ENCODE measurements around the gene FREM2.

The FREM2 gene, protein sequence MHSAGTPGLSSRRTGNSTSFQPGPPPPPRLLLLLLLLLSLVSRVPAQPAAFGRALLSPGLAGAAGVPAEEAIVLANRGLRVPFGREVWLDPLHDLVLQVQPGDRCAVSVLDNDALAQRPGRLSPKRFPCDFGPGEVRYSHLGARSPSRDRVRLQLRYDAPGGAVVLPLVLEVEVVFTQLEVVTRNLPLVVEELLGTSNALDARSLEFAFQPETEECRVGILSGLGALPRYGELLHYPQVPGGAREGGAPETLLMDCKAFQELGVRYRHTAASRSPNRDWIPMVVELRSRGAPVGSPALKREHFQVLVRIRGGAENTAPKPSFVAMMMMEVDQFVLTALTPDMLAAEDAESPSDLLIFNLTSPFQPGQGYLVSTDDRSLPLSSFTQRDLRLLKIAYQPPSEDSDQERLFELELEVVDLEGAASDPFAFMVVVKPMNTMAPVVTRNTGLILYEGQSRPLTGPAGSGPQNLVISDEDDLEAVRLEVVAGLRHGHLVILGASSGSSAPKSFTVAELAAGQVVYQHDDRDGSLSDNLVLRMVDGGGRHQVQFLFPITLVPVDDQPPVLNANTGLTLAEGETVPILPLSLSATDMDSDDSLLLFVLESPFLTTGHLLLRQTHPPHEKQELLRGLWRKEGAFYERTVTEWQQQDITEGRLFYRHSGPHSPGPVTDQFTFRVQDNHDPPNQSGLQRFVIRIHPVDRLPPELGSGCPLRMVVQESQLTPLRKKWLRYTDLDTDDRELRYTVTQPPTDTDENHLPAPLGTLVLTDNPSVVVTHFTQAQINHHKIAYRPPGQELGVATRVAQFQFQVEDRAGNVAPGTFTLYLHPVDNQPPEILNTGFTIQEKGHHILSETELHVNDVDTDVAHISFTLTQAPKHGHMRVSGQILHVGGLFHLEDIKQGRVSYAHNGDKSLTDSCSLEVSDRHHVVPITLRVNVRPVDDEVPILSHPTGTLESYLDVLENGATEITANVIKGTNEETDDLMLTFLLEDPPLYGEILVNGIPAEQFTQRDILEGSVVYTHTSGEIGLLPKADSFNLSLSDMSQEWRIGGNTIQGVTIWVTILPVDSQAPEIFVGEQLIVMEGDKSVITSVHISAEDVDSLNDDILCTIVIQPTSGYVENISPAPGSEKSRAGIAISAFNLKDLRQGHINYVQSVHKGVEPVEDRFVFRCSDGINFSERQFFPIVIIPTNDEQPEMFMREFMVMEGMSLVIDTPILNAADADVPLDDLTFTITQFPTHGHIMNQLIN (N-terminal part only)
- 0 reads per million in 3 experiments for total RNA-seq

DNA sequence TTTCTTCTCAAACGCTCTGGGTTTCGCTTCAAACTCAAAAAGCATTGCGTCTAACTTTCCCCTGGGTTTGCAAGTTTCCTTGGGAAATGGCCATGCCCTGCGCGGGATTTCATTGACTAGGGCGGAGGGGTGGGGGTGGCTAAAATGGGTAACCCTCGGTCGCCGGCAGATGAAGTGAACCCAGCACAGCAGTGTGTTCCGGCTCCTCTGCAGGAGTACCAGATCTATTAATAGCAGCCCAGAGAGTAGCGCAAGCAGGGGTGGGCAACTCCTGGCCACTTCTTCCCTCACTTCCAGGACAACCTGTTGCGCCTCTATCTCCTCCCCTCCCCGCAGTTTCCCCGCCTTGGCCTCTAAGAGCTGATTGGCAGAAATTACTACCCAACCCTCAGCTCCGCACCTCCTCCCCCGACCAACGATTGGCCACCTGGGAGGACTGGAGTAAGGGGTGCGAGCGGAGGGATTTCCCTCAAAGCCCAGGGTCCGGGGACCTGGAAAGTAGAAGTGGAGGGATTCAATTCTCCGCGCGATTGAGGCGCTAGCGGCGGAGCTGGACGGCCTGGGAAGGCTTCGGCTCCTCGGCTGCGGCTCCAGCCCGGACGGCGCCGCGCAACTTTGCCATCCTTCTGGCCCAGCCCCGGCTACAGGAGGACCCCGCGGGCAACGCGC, at the start of gene FREM2:
FREM2 (plus strand) TSS at position 501 of the 669 bp plus-strand sequence. CDS start 268 bp downstream, outside the sequence.
- DNase-seq = no peak

DNA sequence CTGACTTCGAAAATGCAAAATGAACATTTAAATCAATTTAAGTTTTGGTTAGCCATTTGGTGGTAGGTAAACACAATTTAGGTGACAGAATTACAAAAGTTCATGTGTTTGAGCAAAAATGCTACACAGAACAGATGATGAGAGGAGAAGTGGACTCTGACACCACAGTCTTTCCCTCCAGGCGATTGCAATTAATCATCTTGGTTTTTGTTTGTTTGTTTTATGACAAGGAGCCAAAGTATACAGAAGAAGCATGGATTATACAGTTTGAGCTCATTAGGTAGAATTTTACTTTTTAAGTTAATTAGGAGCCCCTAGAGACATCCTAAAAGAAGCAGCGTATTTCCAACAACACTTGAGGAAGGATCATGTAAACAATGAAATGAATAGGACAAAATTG, 49.3 kb upstream of the FREM2 start:
- no peak for DNase-seq

DNA sequence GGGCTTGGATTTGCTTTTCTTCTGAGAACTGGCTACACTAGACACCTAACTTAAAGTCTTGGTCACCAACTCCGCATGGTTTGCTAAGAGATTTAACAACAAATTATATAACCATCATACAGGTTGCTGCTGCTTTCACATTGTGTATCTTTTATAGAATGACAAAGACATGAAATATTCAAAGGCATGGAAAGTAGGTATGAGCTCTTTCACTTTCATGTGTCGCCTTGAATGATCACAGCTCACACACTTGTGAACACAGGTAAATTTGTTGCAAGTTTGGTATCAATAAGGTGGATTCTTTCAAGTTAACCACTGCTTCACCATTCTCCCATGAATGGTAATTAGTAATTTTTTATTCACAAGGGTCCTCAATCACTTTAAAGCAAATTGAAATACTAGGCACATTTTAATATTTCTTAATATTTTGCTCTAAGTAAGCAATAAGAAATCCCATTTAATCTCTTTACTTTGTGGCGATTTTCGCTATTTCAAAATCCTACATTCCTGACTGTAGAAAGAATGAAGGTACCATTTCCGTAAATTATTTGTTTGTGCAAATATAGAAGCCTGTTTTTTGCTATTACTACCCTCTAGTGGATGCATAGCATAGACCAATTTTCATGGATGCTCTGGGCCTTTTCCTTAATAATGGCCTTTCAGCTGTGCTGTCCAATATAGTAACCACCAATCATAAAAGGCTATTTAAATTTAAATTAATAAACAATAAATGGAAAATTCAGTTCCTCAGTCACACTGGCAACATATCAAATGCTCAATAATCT, 45.5 kb upstream of the FREM2 start:
- no peak for DNase-seq

DNA sequence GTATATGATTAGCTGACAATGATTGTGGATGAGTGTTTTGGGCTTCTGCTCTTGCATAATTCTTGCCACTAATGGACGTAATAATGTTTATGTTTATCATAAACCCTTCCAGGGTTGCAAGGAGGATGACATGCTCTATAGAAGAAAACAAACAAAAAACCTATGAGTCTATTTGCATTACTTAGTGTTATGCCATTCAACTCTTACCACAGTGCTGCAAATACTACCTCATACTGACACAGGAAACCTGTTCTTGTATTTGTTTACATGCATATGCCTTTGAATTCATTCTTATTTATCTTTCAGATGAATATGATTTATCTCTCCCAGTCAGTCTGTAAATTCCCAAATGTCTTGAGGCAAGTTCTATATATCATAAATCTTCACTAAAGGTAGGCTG, 39.6 kb upstream of the FREM2 start:
- DNase-seq = no peak

DNA sequence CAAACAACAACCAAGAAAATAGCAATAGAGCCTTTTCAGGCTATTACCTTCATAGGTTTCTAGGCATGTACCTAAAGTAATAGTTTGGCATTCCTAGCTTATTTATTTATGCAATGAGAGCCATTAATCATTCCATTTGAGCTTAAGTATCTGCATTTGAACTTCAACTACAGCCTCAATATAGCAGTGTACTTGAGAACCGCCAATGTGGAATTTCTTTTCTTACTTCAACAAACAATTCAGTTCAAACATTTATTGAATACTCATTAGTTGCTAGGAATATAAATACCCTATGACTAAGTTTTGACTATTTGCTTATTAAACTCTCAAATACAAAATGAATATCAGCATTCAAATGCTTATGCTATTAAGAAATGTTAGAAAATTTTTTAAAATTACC, 38.0 kb upstream of the FREM2 start:
- no peak for DNase-seq

DNA sequence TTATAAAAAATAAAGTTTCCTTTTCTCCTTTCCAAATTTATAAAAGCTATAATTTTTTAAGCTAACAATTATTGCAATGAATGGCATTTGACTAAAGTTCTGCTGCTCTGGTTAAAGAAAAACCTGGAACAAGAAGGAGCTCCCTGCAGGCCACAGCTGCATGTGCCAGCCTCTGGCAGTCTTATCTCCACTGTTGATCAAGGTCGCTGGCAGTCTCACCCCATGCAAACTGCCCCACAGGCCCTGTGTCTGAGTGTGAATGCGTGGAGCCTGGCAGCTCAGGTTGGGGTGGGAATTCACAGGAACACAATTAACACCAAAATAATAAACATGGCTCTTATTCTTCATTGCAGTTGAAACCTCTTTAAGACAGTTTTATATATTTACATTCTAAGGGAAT, 30.2 kb upstream of the FREM2 start:
- DNase-seq = no peak

DNA sequence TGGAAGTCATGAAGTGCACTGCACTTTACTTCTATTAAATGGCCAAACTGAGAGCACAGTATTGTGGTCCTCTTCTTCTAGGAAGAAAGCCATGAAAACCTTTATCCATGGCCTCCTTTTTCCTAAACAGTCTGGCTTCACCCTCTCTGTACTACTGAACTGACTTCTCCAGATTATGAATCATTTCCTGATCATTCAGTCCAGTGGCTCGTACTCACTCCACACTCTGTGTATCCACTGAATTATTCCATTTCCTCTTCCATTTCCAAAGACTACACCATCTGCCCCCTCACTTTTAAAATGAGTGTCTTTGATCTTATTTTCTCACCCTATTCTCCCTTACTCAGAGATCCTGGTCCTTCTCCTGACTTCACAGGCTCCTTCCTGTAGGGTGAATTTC, 29.7 kb upstream of the FREM2 start:
- no peak for DNase-seq

DNA sequence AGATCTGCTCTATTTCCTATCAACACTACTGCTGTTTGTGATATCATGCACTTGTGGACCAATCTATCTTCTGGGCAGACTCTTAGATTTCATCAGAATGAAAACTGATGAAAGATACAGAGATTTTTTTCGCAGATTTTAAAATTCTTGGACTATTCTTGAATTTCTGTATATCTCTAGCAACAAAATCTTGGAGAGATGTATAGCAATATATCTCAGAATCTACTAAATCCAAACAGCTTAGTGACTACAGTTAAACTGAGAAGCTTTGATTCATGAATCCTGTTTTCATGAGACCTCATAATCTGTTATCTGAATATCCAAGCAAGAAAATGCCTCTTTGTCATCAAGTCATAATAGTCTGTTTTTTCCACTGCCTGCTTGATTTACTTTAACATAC, 28.0 kb upstream of the FREM2 start:
- no peak for DNase-seq

DNA sequence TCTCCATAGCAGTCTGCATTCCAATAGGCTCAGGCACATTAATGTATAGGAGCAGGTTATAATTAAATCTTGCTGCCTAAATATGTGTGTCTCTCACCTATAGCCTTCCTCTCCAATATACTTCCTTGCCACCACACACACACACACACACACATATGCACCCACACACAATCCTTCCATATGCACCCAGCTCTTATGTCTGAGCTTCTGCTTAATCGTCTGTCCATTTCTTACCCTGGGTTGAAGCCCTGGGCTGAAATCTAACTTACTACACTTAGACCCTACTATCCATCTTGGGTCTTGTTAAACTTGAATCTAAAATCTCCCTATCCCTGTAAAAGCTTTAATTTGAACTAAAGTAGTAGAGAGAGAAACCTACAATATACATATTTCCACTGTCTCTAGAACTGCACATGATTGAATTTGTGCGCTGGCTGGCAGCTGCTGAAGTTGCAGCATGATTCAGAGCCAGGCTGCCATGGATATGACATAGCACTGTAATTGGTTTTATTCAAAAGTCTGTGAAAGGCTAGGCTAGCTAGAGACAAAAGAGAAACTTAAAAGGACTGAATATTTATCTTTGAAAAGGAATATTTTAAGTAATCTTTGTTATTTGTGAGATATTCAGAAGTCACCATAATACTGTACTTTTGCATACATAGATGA, 25.7 kb upstream of the FREM2 start:
- DNase-seq = no peak

DNA sequence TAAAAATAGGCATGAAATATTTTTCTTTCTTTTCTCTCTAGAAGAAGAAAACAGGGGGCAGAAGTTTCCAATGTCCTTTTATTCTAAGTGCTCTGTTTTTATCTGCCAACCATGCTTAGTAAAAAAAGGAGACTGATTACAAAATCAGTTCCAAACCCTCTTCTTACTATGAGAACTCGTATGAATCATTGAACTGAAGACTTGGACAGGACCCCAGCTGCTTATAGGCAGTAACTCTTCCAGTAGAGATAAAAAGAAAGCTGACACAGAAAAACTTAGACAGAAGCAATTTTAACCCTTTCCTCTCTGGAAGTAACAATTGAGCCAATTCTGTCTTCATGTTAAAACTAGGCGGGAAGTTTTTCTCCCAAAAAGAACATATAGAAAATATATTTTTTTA, 24.5 kb upstream of the FREM2 start:
- DNase-seq = no peak

DNA sequence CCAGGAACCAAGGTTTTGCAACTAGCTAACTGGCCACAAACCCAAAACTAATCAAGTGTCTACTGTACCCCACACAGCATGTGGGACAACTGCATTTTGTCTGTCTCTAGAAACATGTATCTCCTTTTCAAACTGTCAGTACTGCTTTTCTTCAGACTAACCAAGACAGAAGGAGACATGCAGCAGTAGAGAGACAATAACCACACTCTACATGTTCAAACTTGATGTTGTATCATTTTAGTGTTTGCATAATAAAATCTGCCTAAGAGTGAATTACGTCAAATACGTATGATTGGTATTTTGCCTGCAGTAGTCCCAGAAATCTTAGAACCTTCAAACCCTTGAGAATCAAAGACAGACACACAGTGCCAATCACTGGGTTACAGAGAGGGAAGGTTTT, 22.0 kb upstream of the FREM2 start:
- no peak for DNase-seq

DNA sequence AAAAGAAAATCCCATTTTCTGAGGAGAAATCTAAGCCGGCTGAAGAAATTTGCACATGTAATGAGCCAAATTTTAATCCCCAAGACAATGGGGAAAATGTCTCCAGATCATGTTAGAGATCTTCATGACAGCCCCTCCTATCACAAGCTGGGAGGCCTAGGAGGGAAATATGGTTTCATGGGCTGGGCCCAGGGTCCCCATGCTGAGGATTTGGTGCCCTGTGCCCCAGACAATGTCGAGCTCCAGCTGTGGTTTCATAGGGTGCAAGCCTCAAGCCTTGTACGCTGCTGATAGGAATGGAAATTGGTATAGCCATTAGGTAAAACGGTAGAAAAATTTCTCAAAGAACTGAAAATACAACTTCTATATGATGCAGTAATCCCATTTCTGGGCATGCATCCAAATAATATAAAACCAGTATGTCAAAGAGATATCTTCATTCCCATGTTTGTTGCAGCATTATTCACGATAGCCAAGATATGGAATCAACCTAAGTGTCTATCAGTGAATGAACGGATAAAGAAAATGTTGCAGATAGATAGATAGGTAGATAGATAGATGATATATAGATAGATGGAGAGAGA, 19.3 kb upstream of the FREM2 start:
- no peak for DNase-seq

DNA sequence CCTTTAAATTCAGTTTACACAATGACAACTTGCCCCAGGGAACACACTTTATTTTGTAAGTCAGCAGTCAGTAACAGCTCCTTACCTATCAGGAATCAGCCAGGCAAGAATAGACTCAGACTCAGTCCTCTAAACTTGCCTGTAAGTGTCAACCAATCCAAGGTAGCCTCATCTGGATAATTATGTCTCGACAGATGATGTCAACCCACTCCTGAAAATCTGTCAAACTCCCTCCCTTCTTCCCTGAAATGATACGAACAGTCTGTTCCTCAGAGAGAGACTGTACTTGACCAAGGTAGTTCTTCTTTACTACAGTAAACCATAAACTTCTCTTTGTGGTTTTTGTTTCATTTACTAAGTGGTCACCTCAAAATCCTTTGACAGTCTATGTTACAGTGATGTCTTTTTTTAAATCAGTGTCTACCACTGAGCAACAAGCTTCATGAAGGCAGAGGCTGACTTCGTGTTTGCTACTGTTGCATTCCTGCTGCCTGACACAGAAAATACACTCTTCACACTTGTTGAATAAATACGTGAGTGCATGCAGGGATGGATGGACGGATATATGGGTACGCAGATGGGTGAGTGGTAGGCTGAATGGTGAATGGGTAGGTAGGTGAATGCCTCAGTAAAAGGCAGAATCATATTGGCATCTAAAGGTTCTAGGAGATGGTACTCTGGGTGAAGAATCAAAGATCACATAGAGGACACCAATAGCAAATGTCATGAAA, 17.5 kb upstream of the FREM2 start:
- DNase-seq = no peak

DNA sequence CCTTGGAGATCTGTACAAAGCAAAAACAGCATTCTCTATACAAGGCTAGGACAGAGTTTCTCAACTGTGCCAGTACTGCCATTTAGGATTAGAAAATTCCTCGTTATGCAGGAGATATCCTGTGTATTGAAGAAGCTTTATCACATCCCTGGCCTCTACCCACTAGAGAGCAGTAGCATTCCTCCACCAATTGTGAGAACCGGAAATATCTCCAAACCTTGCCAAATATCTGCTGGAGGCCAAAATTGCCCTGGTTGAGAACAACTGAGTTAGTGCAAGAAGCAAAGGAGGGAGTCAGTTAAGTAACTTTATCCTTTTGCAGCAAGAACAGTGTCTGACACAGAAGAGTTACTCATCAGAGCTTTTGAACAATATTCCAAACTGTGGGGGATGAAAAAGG, 16.2 kb upstream of the FREM2 start:
- DNase-seq = no peak

DNA sequence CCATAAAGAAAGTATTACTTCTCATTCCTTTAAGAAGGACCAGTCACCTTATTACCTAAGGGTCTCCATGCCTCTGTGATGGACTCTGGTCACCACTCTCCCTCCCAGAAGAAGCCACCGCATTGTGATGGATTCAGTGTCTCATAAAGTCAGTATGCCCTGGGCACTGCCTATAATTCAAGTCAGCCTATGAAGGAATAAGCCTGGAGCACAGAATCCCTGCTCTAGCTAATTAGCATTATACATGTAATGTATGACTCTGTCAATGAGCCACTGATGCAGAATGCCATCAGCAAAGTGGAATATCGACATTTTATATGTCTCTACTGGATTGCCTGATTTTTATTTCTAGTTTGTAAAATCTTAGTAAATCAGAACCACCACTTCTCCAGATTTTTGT, 14.9 kb upstream of the FREM2 start:
- no peak for DNase-seq

DNA sequence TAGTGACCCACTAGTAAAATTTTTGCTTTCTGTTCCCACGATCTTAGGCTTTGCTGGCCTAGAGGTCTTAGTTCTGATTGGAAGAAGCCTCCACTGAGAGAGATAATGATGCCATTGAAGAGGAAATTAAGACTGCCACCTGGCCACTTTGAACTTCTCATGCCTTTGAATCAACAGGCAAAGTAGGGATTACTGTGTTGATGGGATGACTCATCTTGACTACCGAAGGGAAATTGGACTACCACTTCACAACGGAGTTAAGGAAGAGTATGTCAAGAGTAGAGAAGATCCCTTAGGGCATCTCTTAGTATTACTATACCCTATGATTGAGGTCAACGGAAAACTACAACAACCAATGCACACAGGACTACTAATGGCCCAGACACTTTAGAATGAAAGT, 12.7 kb upstream of the FREM2 start:
- DNase-seq = no peak

DNA sequence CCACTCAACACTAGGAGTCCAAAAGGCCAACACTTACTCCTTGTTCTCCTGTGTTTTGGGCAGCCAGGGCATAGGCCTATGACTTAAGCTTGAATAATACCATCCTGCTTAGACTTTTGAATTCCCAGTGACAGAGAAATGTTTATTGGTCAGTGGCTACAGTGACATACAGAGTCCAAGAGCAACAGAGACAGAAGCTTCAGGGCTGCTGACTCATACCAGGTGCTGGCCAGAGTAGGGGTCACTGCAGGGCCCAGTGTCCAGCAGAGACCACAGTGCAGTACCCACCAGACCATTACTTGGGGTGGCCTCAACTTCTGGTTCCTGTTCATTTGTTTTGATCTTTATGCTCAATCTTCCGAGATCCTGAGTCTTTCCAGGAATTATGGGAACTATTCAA, 6.0 kb upstream of the FREM2 start:
- DNase-seq = no peak

DNA sequence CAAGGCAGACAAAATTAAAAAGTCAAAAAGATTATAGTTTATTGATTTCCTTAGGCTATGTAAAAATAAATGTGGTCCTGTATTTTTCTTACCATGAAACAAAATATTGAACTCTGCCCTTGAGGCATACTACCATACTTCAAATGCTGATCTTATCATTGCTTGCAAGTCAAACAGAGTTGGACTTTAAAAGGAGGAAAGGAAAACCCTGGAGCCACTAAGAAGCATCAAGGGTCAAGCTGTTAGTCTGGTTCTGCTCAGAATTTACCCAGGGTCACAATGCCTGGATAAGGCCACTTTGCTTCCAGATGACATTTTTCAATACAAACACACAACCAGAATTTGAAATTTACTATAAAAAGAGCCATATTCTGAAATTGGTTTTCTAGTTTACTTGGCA, 2.2 kb upstream of the FREM2 start:
- DNase-seq = no peak

DNA sequence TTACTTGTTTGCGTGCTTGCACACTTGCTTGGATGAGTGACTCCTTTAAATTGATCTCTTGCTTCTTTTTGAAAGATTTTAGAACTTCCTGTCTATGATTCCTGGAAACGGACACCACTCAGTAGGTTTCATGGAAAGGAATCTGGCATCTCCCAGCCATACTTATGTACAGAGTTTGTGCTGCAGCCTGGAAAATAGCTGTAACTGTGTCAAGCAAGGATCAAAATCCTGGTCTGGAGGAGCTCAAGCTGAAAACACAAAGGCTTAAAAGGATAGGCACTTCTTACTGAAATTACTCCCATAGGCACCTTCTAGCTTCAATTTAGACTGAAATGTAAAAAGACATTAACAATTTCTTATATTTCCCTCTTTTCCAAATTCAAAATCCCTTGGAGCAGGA, 1.4 kb upstream of the FREM2 start:
- no peak for DNase-seq

DNA sequence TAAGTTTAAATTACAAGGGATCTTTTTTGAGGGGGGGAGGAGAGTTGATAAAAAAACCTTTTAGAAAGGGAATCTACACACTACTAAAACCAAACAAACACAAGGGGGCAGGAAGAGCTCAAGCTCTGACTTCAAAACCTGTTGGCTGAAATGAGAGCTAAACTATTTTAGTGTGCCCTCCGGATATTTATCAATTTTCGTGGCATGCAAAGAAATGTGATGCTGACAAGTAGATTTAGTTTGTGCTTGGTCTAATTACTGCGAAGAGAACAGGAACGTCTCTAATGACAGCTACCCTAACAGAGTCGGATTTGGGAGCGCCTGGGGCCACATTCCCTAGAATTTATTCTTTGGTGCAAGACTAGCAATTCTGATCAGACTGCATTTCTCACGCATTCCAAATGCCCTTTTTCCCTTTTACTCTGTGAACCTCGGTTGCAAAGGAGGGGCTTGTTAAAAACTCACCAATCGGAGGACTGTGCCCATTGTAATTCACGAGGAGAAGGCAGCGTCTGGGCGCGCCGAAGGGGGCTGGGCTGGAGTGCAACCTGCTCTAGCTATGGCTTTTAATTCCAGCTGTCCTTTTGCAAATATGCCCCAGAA, 802 bp upstream of the FREM2 start:
- DNase-seq = no peak

Measured in central memory CD4-positive, alpha-beta T cell (primary cell).